K562 (cell line): Measurements from ENCODE around the gene FBLIM1. TPM values are rescaled to one million over a fixed set of nuclear protein-coding genes. Genes with fewer than 3 reads are reported as not detected.

Source experiments
- ATAC-seq: fragments of 200-7000 bp; cut with Tn5 transposase; 3 replicates; pipeline ENCODE4 v1.9.1; 2020; ENCODE audit warnings: moderate library complexity
- BruUV-seq: library from RNA; stranded (reverse); fragments of 400-500 nt; replicated peaks from 2 replicates; lab custom pipeline; 2021; lab: Mats Ljungman, UMichigan
- CTCF ChIA-PET: fragments of 300-600 bp; formaldehyde crosslinking; extraction: SDS; loops from one replicate; lab custom pipeline; 2021; ENCODE audit warnings: low intra/inter-chr PET ratio; lab: Yijun Ruan, JAX
- POLR2A ChIA-PET: fragments of 300-600, 350-650 bp; sonication (Branson Sonifier 250); formaldehyde crosslinking; extraction: SDS; loops from one replicate; lab custom pipeline; 2021; ENCODE audit warnings: antibody characterized with exemption, inconsistent platforms; lab: Yijun Ruan, JAX
- DNase-seq, 4 experiments: peaks; one replicate each; pipeline versions ENCODE4 v3.0.0 to v3.0.0-alpha.2; 2011 to 2018; ENCODE audit warnings: low spot score in 3 of 4, mixed read lengths in 3 of 4; ENCODE audit errors: extremely low read depth in 1 of 4
- FAIRE-seq: peaks from 2 replicates; lab custom pipeline; 2011; peaks lifted over from hg19 to GRCh38; lab: Jason Lieb, UNC
- H2AFZ ChIP-seq: 2 replicates; pipeline ENCODE4 v1.6.0; 2011; ENCODE audit warnings: low read depth, low read length, control low read depth, inconsistent platforms
- H3K27ac ChIP-seq: fragments of 200-600 bp; 3 replicates; pipeline ENCODE4 v1.8.0; 2011; ENCODE audit warnings: low read depth, mild to moderate bottlenecking, control low read depth, inconsistent platforms, low read length, moderate library complexity, mixed read lengths; ENCODE audit errors: extremely low read depth
- H3K27me3 ChIP-seq, 2 experiments: fragments of 300-600 bp in 1 of 2; 2 replicates in 1 of 2; 3 replicates in 1 of 2; pipeline versions ENCODE4 v1.6.0 to v1.8.0; 2011; ENCODE audit warnings: inconsistent platforms in 2 of 2, low read length in 2 of 2, mild to moderate bottlenecking in 1 of 2, mixed read lengths in 1 of 2, moderate library complexity in 1 of 2; ENCODE audit not compliant: control insufficient read depth in 2 of 2, insufficient read depth in 2 of 2
- H3K36me3 ChIP-seq: fragments of 300-600 bp; 3 replicates; pipeline ENCODE4 v1.8.0; 2011; ENCODE audit warnings: mild to moderate bottlenecking, low read length, inconsistent platforms; ENCODE audit not compliant: control insufficient read depth, insufficient read depth
- H3K4me1 ChIP-seq, 2 experiments: fragments of 200-600 bp in 1 of 2; replicated peaks in 1 of 2; 2 replicates in 1 of 2; 3 replicates in 1 of 2; pipeline versions ENCODE4 v1.5.1 to v1.8.0; 2011; ENCODE audit warnings: inconsistent platforms in 2 of 2, low read length in 2 of 2, mild to moderate bottlenecking in 1 of 2, mixed read lengths in 1 of 2, moderate library complexity in 1 of 2; ENCODE audit not compliant: control insufficient read depth in 2 of 2, insufficient read depth in 2 of 2
- H3K4me2 ChIP-seq: 2 replicates; pipeline ENCODE4 v1.6.1; 2011; ENCODE audit warnings: low read length, control low read depth, inconsistent platforms, mixed read lengths; ENCODE audit not compliant: insufficient read depth
- H3K4me3 ChIP-seq: fragments of 200-600 bp; sonication (generic), shearing (Covaris generic); 2 replicates; pipeline ENCODE4 v1.5.1; 2016; ENCODE audit warnings: control low read depth, inconsistent platforms
- H3K79me2 ChIP-seq: fragments of 200-600 bp; 3 replicates; pipeline ENCODE4 v1.8.0; 2011; ENCODE audit warnings: low read length, inconsistent platforms; ENCODE audit not compliant: control insufficient read depth, insufficient read depth
- H3K9ac ChIP-seq, 2 experiments: 2 replicates each; pipeline versions ENCODE4 v1.6.0 to v1.6.1; 2011; ENCODE audit warnings: low read depth in 2 of 2, low read length in 2 of 2, control low read depth in 1 of 2, inconsistent platforms in 1 of 2, mild to moderate bottlenecking in 1 of 2, mixed read lengths in 1 of 2; ENCODE audit not compliant: insufficient read depth in 1 of 2
- H3K9me1 ChIP-seq: one replicate; pipeline ENCODE4 v1.6.0; 2011; ENCODE audit warnings: inconsistent platforms, mild to moderate bottlenecking, low read length, moderate library complexity; ENCODE audit not compliant: control insufficient read depth, insufficient read depth
- H3K9me3 ChIP-seq: replicated peaks from 2 replicates; pipeline ENCODE4 v1.5.1; 2011; ENCODE audit warnings: low read depth, low read length, inconsistent platforms; ENCODE audit not compliant: control insufficient read depth, insufficient read depth
- H4K20me1 ChIP-seq: replicated peaks from 2 replicates; pipeline ENCODE4 v1.6.1; 2011; ENCODE audit warnings: low read length, inconsistent platforms, mixed read lengths; ENCODE audit not compliant: control insufficient read depth, insufficient read depth
- AFF4 ChIP-seq: sonication (generic); formaldehyde crosslinking; IDR thresholded peaks from 2 replicates; pipeline ENCODE4 v1.8.0; 2023; ENCODE audit warnings: mild to moderate bottlenecking, missing genetic modification reagents
- ARID1B ChIP-seq: fragments of 450-650 bp; IDR thresholded peaks from 2 replicates; pipeline ENCODE4 v1.6.1; 2016; ENCODE audit warnings: antibody characterized with exemption, mild to moderate bottlenecking, inconsistent platforms
- CBX2 ChIP-seq: fragments of 200-600 bp; sonication (generic); IDR thresholded peaks from one replicate; pipeline ENCODE4 v1.6.1; 2012; ENCODE audit warnings: mild to moderate bottlenecking, low read length, inconsistent platforms; ENCODE audit not compliant: insufficient read depth, poor library complexity, severe bottlenecking
- CTCF ChIP-seq, 3 experiments: IDR thresholded peaks in 2 of 3; conservative IDR thresholded peaks in 1 of 3; 2 replicates each; pipeline ENCODE4 v1.5.1; 2011 to 2012; ENCODE audit warnings: low read length in 3 of 3, mild to moderate bottlenecking in 3 of 3, control low read depth in 2 of 3, improper control_type of control experiment in 1 of 3, inconsistent platforms in 1 of 3, low read depth in 1 of 3, mixed read lengths in 1 of 3, moderate library complexity in 1 of 3; ENCODE audit not compliant: insufficient read depth in 2 of 3
- HDGF ChIP-seq: fragments of 450-650 bp; IDR thresholded peaks from 2 replicates; pipeline ENCODE4 v1.6.1; 2016
- SLC30A9 ChIP-seq: fragments of 250-450 bp; sonication (Bioruptor Pico); IDR thresholded peaks from 2 replicates; pipeline ENCODE4 v1.8.0; 2022; ENCODE audit warnings: mild to moderate bottlenecking, moderate library complexity
- STAT5B ChIP-seq: fragments of 250-450 bp; sonication (Bioruptor Pico); IDR thresholded peaks from 2 replicates; pipeline ENCODE4 v1.8.0; 2021; ENCODE audit warnings: mild to moderate bottlenecking, inconsistent platforms
- WGBS: fragments of 100-300 bp; shearing (Covaris generic); methylation state at CpG from one replicate; pipeline ENCODE4 v1.1.6; 2016; ENCODE audit warnings: low coverage, mixed read lengths; ENCODE audit not compliant: insufficient coverage; ENCODE audit errors: missing lambda C conversion rate; 5-methylcytosine and 5-hydroxymethylcytosine counted together
- in situ Hi-C: fragments of 300-500 bp; cut with MboI; formaldehyde crosslinking; loops from 4 replicates; pipeline ENCODE4 v1.15.0; 2018; ENCODE audit warnings: inconsistent platforms, mixed read lengths
- intact Hi-C: fragments of 100-400 bp; cut with micrococcal nuclease; formaldehyde crosslinking; loops from 2 replicates; pipeline ENCODE4 v1.14.2; 2022
- polyA plus RNA-seq, 8 experiments: library from polyadenylated mRNA; depleted of rRNA in 4 of 8; stranded (reverse) in 5 of 8; unstranded in 3 of 8; fragments of >200 nt; fragmentation: Nextera tagmentation in 2 of 8; fragmentation: Illumina TruSeq in 1 of 8; extraction: Ambion mirVana in 2 of 8; extraction: Trizol in 1 of 8; gene quantifications; 2 replicates each; pipeline versions ENCODE4 v1.2.1 to v1.2.3, GENCODE V29; 2011 to 2014; ENCODE audit warnings: inconsistent platforms in 1 of 8, missing spikeins in 1 of 8
- total RNA-seq, 7 experiments: library from RNA; depleted of rRNA in 6 of 7; stranded (reverse); fragments of >200 nt in 6 of 7; fragmentation: Illumina TruSeq in 2 of 7; extraction: Trizol in 2 of 7; gene quantifications; 2 replicates each; pipeline versions ENCODE4 v1.2.1 to v1.2.3, GENCODE V29; 2011 to 2021; ENCODE audit warnings: low replicate concordance in 1 of 7

The FBLIM1 gene
- total and polyA plus RNA-seq, 9 of the 15 experiments (the other 6 are each of a cell fraction or from before 2014, with no cell fraction given) = 0.14 to 0.24 TPM; not detected in 7

DNA sequence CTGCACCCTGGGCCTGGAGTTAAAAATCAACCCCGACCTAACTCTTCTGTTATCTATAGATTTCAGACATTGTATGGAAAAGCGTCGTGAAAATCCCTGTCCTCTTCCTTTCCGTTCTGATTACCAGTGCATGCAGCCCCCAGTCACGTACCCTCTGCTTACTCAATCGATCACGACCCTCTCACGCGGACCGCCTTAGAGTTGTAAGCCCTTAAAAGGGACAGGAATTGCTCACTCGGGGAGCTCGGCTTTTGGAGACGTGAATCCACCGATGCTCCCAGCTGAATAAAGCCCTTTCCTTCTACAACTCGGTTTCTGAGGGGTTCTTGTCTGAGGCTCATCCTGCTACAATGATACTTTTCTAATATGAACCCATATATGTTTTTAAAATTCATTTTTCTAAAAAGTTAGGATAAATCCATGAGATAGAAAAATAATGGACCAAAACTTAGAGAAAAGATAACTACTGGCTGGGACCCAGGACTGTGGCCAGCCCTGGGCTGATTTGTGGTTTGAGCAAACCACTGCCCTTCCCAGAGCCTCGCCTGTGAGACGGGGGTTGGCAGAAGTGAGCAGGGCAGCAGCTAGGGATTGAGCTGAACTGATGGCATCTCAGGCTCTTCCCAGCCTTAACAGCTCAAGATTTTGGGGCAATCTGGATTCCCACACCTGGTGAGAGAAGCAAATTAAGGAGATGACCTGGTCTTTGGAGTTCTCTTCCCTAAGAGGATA, 43.8 kb downstream of the FBLIM1 start:
- DNase-seq (peak in 1 of 4 experiments; percentile 6), FAIRE-seq (no peak), ATAC-seq (no peak)
- Histone ChIP-seq H3K27ac (no peak overlapping the region), H3K9me1 (no peaks in the 10 kb centered on the region), H3K4me2 (no peak overlapping the region), H4K20me1 (no peaks in the 10 kb centered on the region), H3K36me3 (no peaks in the 10 kb centered on the region), H3K9me3 (no peaks in the 10 kb centered on the region), H3K27me3 (no peaks in the 10 kb centered on the region), H3K79me2 (no peaks in the 10 kb centered on the region), H3K4me1 (peaks cover 25 to 28% of the 10 kb centered on the region in 2 experiments), H2AFZ (no peak overlapping the region), H3K4me3 (no peak overlapping the region), H3K9ac (0 out of 4 replicates have a peak overlapping the region, but pooled peaks of 1 of the 2 experiments have one; percentile 68)
- intact Hi-C loops (loop anchor here (2.0 kb wide), 1 partner anchor 150 kb away; no protein-coding TSS in a partner anchor), in situ Hi-C loops (no loop called here)
- ChIA-PET CTCF (interaction anchor here (0.9 to 1.2 kb wide), 2 partner anchors 157 to 193 kb away, joined by 3 to 4 read pairs; no protein-coding TSS in a partner anchor), POLR2A (interaction anchor here (0.7 to 1.7 kb wide), 3 partner anchors 13 to 30 kb away, joined by 3 to 5 read pairs (median 3); no protein-coding TSS in a partner anchor)
- 35% methylated on average over 17 of the region's 17 CpGs for WGBS
- TF ChIP-seq CBX2 (no peak), ARID1B (0 out of 2 replicates have a peak, but pooled peaks have one; percentile 17)
- BruUV-seq = no TSS peak

DNA sequence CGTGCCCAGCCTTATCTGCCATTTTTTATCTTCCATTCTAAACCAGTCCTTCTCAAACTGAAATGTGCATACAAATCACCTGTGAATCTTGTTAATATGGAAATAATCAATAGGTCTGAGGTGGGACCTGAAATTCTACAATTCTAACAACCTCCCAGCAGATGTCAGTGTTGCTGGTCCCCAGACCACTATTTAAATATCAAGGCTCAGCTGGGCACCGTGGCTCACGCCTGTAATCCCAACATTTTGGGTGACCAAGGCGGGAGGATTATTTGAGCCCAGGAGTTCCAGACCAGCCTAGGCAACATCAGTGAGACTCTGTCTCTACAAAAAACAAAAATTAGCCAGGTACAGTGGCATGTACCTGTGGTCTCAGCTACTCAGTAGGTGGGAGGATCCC, 44.8 kb downstream of the FBLIM1 start:
- ChIA-PET POLR2A (interaction anchor here (0.7 to 1.4 kb wide), 4 partner anchors 10 to 83 kb away, joined by 3 to 4 read pairs (median 3); no protein-coding TSS in a partner anchor), CTCF (interaction anchor here (0.9 to 1.2 kb wide), 3 partner anchors 149 to 192 kb away, joined by 3 to 6 read pairs (median 4); no protein-coding TSS in a partner anchor)
- H3K27me3 ChIP-seq = no peaks in the 10 kb centered on the region
- H3K9ac ChIP-seq = no peak overlapping the region; a peak in 1 of 4 replicates
- H3K27ac ChIP-seq = no peak overlapping the region
- peak; percentile 32 to 63 (median 44) for DNase-seq
- H3K9me3 ChIP-seq = no peaks in the 10 kb centered on the region
- no peaks in the 10 kb centered on the region for H4K20me1 ChIP-seq
- FAIRE-seq = peak; percentile 61
- H2AFZ ChIP-seq = no peak overlapping the region
- H3K4me1 ChIP-seq = peaks cover 24 to 25% of the 10 kb centered on the region in 2 experiments
- WGBS = 21% methylated on average over 4 of the region's 4 CpGs
- H3K79me2 ChIP-seq = no peaks in the 10 kb centered on the region
- no peaks in the 10 kb centered on the region for H3K9me1 ChIP-seq
- ATAC-seq = peak; percentile 70
- H3K36me3 ChIP-seq = no peaks in the 10 kb centered on the region
- intact Hi-C loops (loop anchor here (2.0 kb wide), 1 partner anchor 149 kb away; no protein-coding TSS in a partner anchor), in situ Hi-C loops (no loop called here)
- no peak overlapping the region for H3K4me3 ChIP-seq
- no TSS peak for BruUV-seq
- no peak overlapping the region for H3K4me2 ChIP-seq
- peak; percentile 59 to 70 (median 67) for TF ChIP-seq CTCF (IDR thresholded peaks at IDR 0.05 in 2 of 3, conservative IDR thresholded peaks at IDR 0.05 in 1 of 3; ENCODE audit: insufficient read depth in 2 of 3, low read depth in 1 of 3, low read length in 3 of 3)
- TF ChIP-seq HDGF = no peak
- TF ChIP-seq AFF4 (CRISPR knock-in tag) = no peak
- TF ChIP-seq STAT5B (CRISPR knock-in tag) = no peak
- no peak for TF ChIP-seq SLC30A9 (CRISPR knock-in tag)
